WTC11 (cell line): ENCODE data around the gene GALNT4. TPM values are rescaled to one million over a fixed set of nuclear protein-coding genes. Genes with fewer than 3 reads are reported as not detected.

ENCODE experiments used
- ATAC-seq: fragments of 200-7000 bp; cut with Tn5 transposase; 2 replicates; pipeline ENCODE4 v1.10.0; 2021; ENCODE audit warnings: mild to moderate bottlenecking, moderate library complexity
- CTCF ChIA-PET: fragments of 300-600 bp; sonication (Branson Sonifier 250); formaldehyde crosslinking; loops from one replicate; lab custom pipeline; 2021; ENCODE audit warnings: antibody characterized with exemption; lab: Charles Lee
- POLR2A ChIA-PET: fragments of 350-600 bp; sonication (Branson Sonifier 250); formaldehyde crosslinking; loops from one replicate; lab custom pipeline; 2021; ENCODE audit warnings: antibody characterized with exemption; lab: Charles Lee
- DNase-seq: peaks from one replicate; pipeline ENCODE4 v3.0.0; 2021; ENCODE audit warnings: low spot score
- H3K27ac Mint-ChIP-seq: 2 replicates; pipeline ENCODE4 v1.8.0; 2021; ENCODE audit warnings: mixed read lengths
- H3K27me3 Mint-ChIP-seq: 2 replicates; pipeline ENCODE4 v1.8.0; 2021; ENCODE audit warnings: low read depth, mild to moderate bottlenecking, moderate library complexity, mixed read lengths
- H3K36me3 Mint-ChIP-seq: 2 replicates; pipeline ENCODE4 v1.8.0; 2021; ENCODE audit warnings: mixed read lengths
- H3K4me1 Mint-ChIP-seq: 2 replicates; pipeline ENCODE4 v1.8.0; 2022; ENCODE audit warnings: mixed read lengths
- H3K4me3 Mint-ChIP-seq: 2 replicates; pipeline ENCODE4 v1.8.0; 2021; ENCODE audit warnings: mild to moderate bottlenecking, moderate library complexity, mixed read lengths
- H3K9me3 Mint-ChIP-seq: 2 replicates; pipeline ENCODE4 v1.8.0; 2021; ENCODE audit warnings: mixed read lengths
- AFF4 ChIP-seq: sonication (generic); formaldehyde crosslinking; IDR thresholded peaks from 2 replicates; pipeline ENCODE4 v1.8.1; 2023; ENCODE audit warnings: mild to moderate bottlenecking, missing genetic modification reagents, borderline replicate concordance
- ATF2 ChIP-seq: sonication (generic); formaldehyde crosslinking; IDR thresholded peaks from 2 replicates; pipeline ENCODE4 v1.8.1; 2022; ENCODE audit warnings: low read depth, missing genetic modification reagents, borderline replicate concordance
- CBFB ChIP-seq: sonication (generic); formaldehyde crosslinking; IDR thresholded peaks from 2 replicates; pipeline ENCODE4 v1.8.1; 2022; ENCODE audit warnings: mild to moderate bottlenecking, low read depth, missing genetic modification reagents
- CREB1 ChIP-seq: sonication (generic); formaldehyde crosslinking; IDR thresholded peaks from 2 replicates; pipeline ENCODE4 v1.8.0; 2023; ENCODE audit warnings: mild to moderate bottlenecking, missing genetic modification reagents
- MXD4 ChIP-seq: fragments of 250-450 bp; sonication (Bioruptor Pico); IDR thresholded peaks from 2 replicates; pipeline ENCODE4 v1.8.0; 2021; ENCODE audit warnings: mild to moderate bottlenecking, moderate library complexity, borderline replicate concordance
- NFE2L1 ChIP-seq: sonication (generic); formaldehyde crosslinking; IDR thresholded peaks from 2 replicates; pipeline ENCODE4 v1.8.1; 2023; ENCODE audit warnings: missing genetic modification reagents
- PRDM15 ChIP-seq: sonication (generic); formaldehyde crosslinking; IDR thresholded peaks from 2 replicates; pipeline ENCODE4 v1.8.0; 2022; ENCODE audit warnings: missing genetic modification reagents
- RELA ChIP-seq: sonication (generic); formaldehyde crosslinking; IDR thresholded peaks from 2 replicates; pipeline ENCODE4 v1.8.1; 2022; ENCODE audit warnings: missing genetic modification reagents, mild to moderate bottlenecking, borderline replicate concordance
- RORB ChIP-seq: fragments of 250-450 bp; sonication (Bioruptor Pico); IDR thresholded peaks from 2 replicates; pipeline ENCODE4 v1.9.0; 2021; ENCODE audit warnings: mild to moderate bottlenecking
- SMAD3 ChIP-seq: sonication (generic); formaldehyde crosslinking; IDR thresholded peaks from 2 replicates; pipeline ENCODE4 v1.8.0; 2022; ENCODE audit warnings: missing genetic modification reagents, mild to moderate bottlenecking, borderline replicate concordance
- SP1 ChIP-seq: sonication (generic); formaldehyde crosslinking; conservative IDR thresholded peaks from 2 replicates; pipeline ENCODE4 v1.8.1; 2022; ENCODE audit warnings: missing genetic modification reagents
- ZBTB43 ChIP-seq: sonication (generic); formaldehyde crosslinking; IDR thresholded peaks from 2 replicates; pipeline ENCODE4 v1.8.1; 2023; ENCODE audit warnings: mild to moderate bottlenecking, missing genetic modification reagents
- ZMAT4 ChIP-seq: fragments of 250-450 bp; sonication (Bioruptor Pico); IDR thresholded peaks from 2 replicates; pipeline ENCODE4 v1.9.0; 2021; ENCODE audit warnings: mild to moderate bottlenecking
- ZNF317 ChIP-seq: sonication (generic); formaldehyde crosslinking; IDR thresholded peaks from 2 replicates; pipeline ENCODE4 v1.8.1; 2023; ENCODE audit warnings: low read depth, mild to moderate bottlenecking, moderate library complexity, missing genetic modification reagents, borderline replicate concordance
- ZNF425 ChIP-seq: fragments of 250-450 bp; sonication (Bioruptor Pico); conservative IDR thresholded peaks from 2 replicates; pipeline ENCODE4 v1.9.0; 2021; ENCODE audit warnings: mild to moderate bottlenecking
- total RNA-seq: library from RNA; stranded (reverse); gene quantifications from 3 replicates; pipeline ENCODE4 v1.2.3, GENCODE V29; 2021

The GALNT4 gene
- total RNA-seq, 1 experiment from 2014 or later: 3.9 TPM

- DNase-seq: no peak
- Mint-ChIP-seq H3K36me3 (peaks cover 13% of the 10 kb centered on the region; the same call in 1 of the 2 replicates), H3K4me3 (no peak overlapping the region), H3K27me3 (no peaks in the 10 kb centered on the region), H3K4me1 (0 out of 2 replicates have a peak, but pooled peaks cover 3% of the 10 kb centered on the region), H3K27ac (no peak overlapping the region), H3K9me3 (peaks cover 11% of the 10 kb centered on the region)
- POLR2A ChIA-PET: no interaction called here
- CTCF ChIA-PET: no interaction called here
- TF ChIP-seq ZNF317 (no peak), SP1 (CRISPR knock-in tag) (no peak), PRDM15 (no peak), ZMAT4 (no peak), RELA (CRISPR knock-in tag) (no peak), ATF2 (CRISPR knock-in tag) (no peak), MXD4 (CRISPR knock-in tag) (no peak), RORB (CRISPR knock-in tag) (no peak), NFE2L1 (CRISPR knock-in tag) (no peak), CBFB (CRISPR knock-in tag) (no peak), ZBTB43 (CRISPR knock-in tag) (no peak), ZNF425 (CRISPR knock-in tag) (no peak), SMAD3 (no peak), AFF4 (CRISPR knock-in tag) (no peak), CREB1 (CRISPR knock-in tag) (no peak)
- ATAC-seq: no peak
Measured at GRCh38 chr12:89504560-89505346, 19.8 kb downstream of the GALNT4 start.
